SK-N-MC (cell line): ENCODE measurements around the gene DALRD3.

Experiments
- EZH2 ChIP-seq: fragments of 200-600 bp; sonication (generic); IDR thresholded peaks from one replicate; pipeline ENCODE4 v1.6.1; 2017; ENCODE audit warnings: antibody characterized with exemption
- FOXP2 ChIP-seq: optimal IDR thresholded peaks from 2 replicates; pipeline ENCODE3; 2011; ENCODE audit warnings: mild to moderate bottlenecking, moderate library complexity; ENCODE audit not compliant: insufficient read depth; ENCODE audit errors: extremely low read length, control extremely low read depth
- POLR2AphosphoS5 ChIP-seq: IDR thresholded peaks from 2 replicates; pipeline ENCODE4 v1.6.1; 2012; ENCODE audit warnings: mild to moderate bottlenecking, low read depth, low read length, borderline replicate concordance

DNA sequence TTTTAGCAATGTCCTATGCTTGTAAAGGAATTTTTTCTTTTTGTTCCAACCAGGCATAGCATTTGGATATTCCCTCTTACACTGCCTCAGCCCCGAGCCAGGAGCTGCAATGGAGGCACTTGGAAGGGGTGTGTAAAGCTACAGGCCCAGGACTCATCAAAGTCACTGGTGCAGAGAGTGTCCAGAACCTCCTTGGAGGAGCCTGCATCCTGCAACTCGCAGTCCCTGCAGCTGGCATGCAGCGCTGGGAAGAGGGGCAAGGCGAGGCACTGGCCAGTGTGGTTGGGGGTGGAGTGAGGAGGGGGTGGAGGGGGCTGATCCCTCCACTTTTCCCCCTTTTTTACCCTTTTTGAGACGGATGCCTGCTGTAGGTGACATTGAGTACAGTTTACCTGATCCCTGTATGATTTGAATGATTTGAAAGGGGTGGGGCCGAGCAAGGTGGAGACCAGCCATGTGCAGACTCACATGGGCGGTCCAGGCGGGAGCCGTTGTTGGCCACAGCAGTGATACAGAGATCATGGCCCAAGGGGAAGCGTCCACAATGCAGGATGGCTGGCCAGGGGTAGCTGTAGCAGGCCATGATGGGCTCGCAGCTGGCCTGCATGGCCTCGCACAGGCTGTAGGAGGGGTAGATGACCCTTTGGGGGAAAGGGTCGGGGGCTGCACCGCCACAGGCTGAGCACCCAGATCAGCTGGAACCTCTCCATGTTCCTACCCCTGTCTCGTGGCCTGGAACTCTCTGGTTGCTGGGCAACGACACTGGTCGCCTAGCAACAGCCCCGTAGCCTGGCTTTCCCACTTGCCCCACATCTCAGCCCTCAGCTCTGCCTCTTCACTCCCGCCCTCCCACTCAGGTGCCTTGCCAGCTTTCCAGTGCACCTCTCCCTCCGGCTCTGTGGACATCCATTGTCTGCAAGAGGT, 20.4 kb downstream of the DALRD3 start:
- TF ChIP-seq EZH2 = no peak
- TF ChIP-seq POLR2AphosphoS5 = no peak
- no peak for TF ChIP-seq FOXP2
